ENCODE data around the gene ZNF423. TPM values are rescaled to one million over a fixed set of nuclear protein-coding genes. Genes with fewer than 3 reads are reported as not detected.

ZNF423 gene
- total RNA-seq, 1 experiment from 2014 or later, result 0.49 TPM

DNA sequence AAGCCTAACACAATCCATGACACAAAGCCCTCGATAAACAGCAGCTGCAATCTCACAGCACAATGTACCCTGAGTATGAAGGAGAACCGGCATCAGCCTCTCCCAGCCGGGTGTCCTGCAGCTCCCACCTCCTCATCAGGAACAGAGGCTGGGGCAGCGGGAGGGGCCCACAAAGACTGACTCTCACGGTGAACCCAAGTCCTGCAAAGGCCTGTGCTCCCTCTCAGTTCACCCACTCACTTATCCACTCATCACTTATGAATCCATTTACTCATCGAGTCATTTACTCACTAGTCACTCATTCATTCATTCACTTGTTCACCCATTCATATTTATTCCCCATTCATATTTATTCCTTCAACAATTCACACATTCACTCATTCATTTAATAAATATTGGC lies 11.6 kb downstream of the ZNF423 start:
- POLR2A ChIA-PET, result no interaction called here
- no peaks in the 10 kb centered on the region for H3K9me3 ChIP-seq (ENCODE audit: control insufficient read depth, insufficient read depth, low read depth, low read length)
- no peaks in the 10 kb centered on the region for H3K4me1 ChIP-seq (ENCODE audit: control insufficient read depth, insufficient read depth, low read length)
- TF ChIP-seq SIN3A (IDR thresholded peaks at IDR 0.05; ENCODE audit: borderline replicate concordance, insufficient read depth, low read depth, low read length) (no peak), REST (IDR thresholded peaks at IDR 0.05; ENCODE audit: insufficient read depth in 1 of 2, low read depth in 2 of 2, low read length in 1 of 2) (no peak), CTCF (IDR thresholded peaks at IDR 0.05) (no peak), TCF7L2 (IDR thresholded peaks at IDR 0.05; ENCODE audit: low read depth, low read length) (no peak), POLR2AphosphoS5 (IDR thresholded peaks at IDR 0.05; ENCODE audit: low read depth, low read length) (no peak)
- no peak overlapping the region for H3K27ac ChIP-seq (ENCODE audit: low read length)
- no peak overlapping the region for H3K4me3 ChIP-seq (ENCODE audit: low read depth in 2 of 2, low read length in 2 of 2)
- H3K36me3 ChIP-seq (ENCODE audit: control insufficient read depth, insufficient read depth, low read length), result no peaks in the 10 kb centered on the region
- in situ Hi-C loops (cut with HindIII; ENCODE audit: low pct_unique_long_range_greater_than_20kb, low sequenced_read_pairs), result no loop called here
- no TSS peak for BruUV-seq (replicated peaks)
- CTCF ChIA-PET, result interaction anchor here (0.6 to 0.7 kb wide), 2 partner anchors 29 to 105 kb away, joined by 4 to 5 read pairs; no protein-coding TSS in a partner anchor
- intact Hi-C loops (cut with micrococcal nuclease; ENCODE audit: unreplicated experiment), result loop anchor here (10.0 kb wide), 1 partner anchor 60 kb away; no protein-coding TSS in a partner anchor
- DNase-seq (ENCODE audit: low read depth, low spot score) (no peak), ATAC-seq (no peak)
- no peaks in the 10 kb centered on the region for H3K27me3 ChIP-seq (ENCODE audit: control insufficient read depth, insufficient read depth, low read length)

GRCh38 chr16:49843758-49844157 lies 12.2 kb downstream of the ZNF423 start:
- no peak overlapping the region for H3K27ac ChIP-seq (ENCODE audit: low read length)
- CTCF ChIA-PET, result interaction anchor here (0.6 to 0.7 kb wide), 2 partner anchors 29 to 106 kb away, joined by 4 to 5 read pairs; no protein-coding TSS in a partner anchor
- H3K36me3 ChIP-seq (ENCODE audit: control insufficient read depth, insufficient read depth, low read length), result no peaks in the 10 kb centered on the region
- no peak for DNase-seq (ENCODE audit: low read depth, low spot score)
- intact Hi-C loops (cut with micrococcal nuclease; ENCODE audit: unreplicated experiment), result loop anchor here (10.0 kb wide), 1 partner anchor 61 kb away; no protein-coding TSS in a partner anchor
- in situ Hi-C loops (cut with HindIII; ENCODE audit: low pct_unique_long_range_greater_than_20kb, low sequenced_read_pairs), result no loop called here
- ATAC-seq, result no peak
- no peaks in the 10 kb centered on the region for H3K27me3 ChIP-seq (ENCODE audit: control insufficient read depth, insufficient read depth, low read length)
- no peaks in the 10 kb centered on the region for H3K4me1 ChIP-seq (ENCODE audit: control insufficient read depth, insufficient read depth, low read length)
- POLR2A ChIA-PET, result no interaction called here
- TF ChIP-seq POLR2AphosphoS5 (IDR thresholded peaks at IDR 0.05; ENCODE audit: low read depth, low read length), result no peak
- no peak for TF ChIP-seq CTCF (IDR thresholded peaks at IDR 0.05)
- TF ChIP-seq REST (IDR thresholded peaks at IDR 0.05; ENCODE audit: insufficient read depth in 1 of 2, low read depth in 2 of 2, low read length in 1 of 2), result no peak
- TF ChIP-seq SIN3A (IDR thresholded peaks at IDR 0.05; ENCODE audit: borderline replicate concordance, insufficient read depth, low read depth, low read length), result no peak
- no peak for TF ChIP-seq TCF7L2 (IDR thresholded peaks at IDR 0.05; ENCODE audit: low read depth, low read length)
- no peak overlapping the region for H3K4me3 ChIP-seq (ENCODE audit: low read depth in 2 of 2, low read length in 2 of 2)
- no TSS peak for BruUV-seq (replicated peaks)
- no peaks in the 10 kb centered on the region for H3K9me3 ChIP-seq (ENCODE audit: control insufficient read depth, insufficient read depth, low read depth, low read length)
